Smooth muscle cell of the brain vasculature (primary cell): Measurements from ENCODE around the gene GSG1L.
"Not testable (repeated sequence)": the region's sequence is repeated elsewhere in the genome, so short reads cannot be mapped to it uniquely, and the experiment has no call there.

Source experiments
- DNase-seq: peaks from one replicate; pipeline ENCODE4 v3.0.0-alpha.2; 2012; ENCODE audit warnings: low read depth, low spot score

The GSG1L gene

GRCh38 chr16:27982184-27982583 is 81.3 kb downstream of the GSG1L start:
- no peak for DNase-seq

GRCh38 chr16:27980919-27981700 is 82.4 kb downstream of the GSG1L start:
- DNase-seq: no peak

- no peak for DNase-seq
Observed at GRCh38 chr16:27980076-27980775, 83.3 kb downstream of the GSG1L start.

- not testable (repeated sequence) for DNase-seq
Observed at GRCh38 chr16:27979668-27980067, 83.8 kb downstream of the GSG1L start.

- DNase-seq: no peak
Observed at GRCh38 chr16:27978876-27979275, 84.6 kb downstream of the GSG1L start.

GRCh38 chr16:27977966-27978365 is 85.5 kb downstream of the GSG1L start:
- no peak for DNase-seq

- DNase-seq: no peak
Observed at GRCh38 chr16:27976990-27977389, 86.5 kb downstream of the GSG1L start.

GRCh38 chr16:27974896-27975540 is 88.5 kb downstream of the GSG1L start:
- no peak for DNase-seq

- DNase-seq: no peak
Observed at GRCh38 chr16:27973678-27974077, 89.8 kb downstream of the GSG1L start.

- no peak for DNase-seq
Observed at GRCh38 chr16:27972500-27972899, 91.0 kb downstream of the GSG1L start.

GRCh38 chr16:27969574-27969973 is 93.9 kb downstream of the GSG1L start:
- DNase-seq: no peak

GRCh38 chr16:27967169-27967568 is 96.3 kb downstream of the GSG1L start:
- DNase-seq: no peak

GRCh38 chr16:27966756-27967155 is 96.8 kb downstream of the GSG1L start:
- no peak for DNase-seq

GRCh38 chr16:27965801-27966200 is 97.7 kb downstream of the GSG1L start:
- DNase-seq: no peak

GRCh38 chr16:27963471-27963965 is 100.0 kb downstream of the GSG1L start:
- no peak for DNase-seq

- DNase-seq: no peak
Observed at GRCh38 chr16:27962197-27962596, 101.3 kb downstream of the GSG1L start.

GRCh38 chr16:27961296-27961620 is 102.3 kb downstream of the GSG1L start:
- no peak for DNase-seq

- no peak for DNase-seq
Observed at GRCh38 chr16:27960619-27961295, 102.8 kb downstream of the GSG1L start.

- DNase-seq: no peak
Observed at GRCh38 chr16:27959914-27960313, 103.6 kb downstream of the GSG1L start.

GRCh38 chr16:27954191-27954590 is 109.3 kb downstream of the GSG1L start:
- DNase-seq: no peak

GRCh38 chr16:27952811-27953210 is 110.7 kb downstream of the GSG1L start:
- no peak for DNase-seq

- DNase-seq: no peak
Observed at GRCh38 chr16:27951489-27952120, 111.9 kb downstream of the GSG1L start.
